Esophagus mucosa (tissue), 1 donor: ENCODE measurements around the gene MKI67. TPM values are rescaled to one million over a fixed set of nuclear protein-coding genes. Genes with fewer than 3 reads are reported as not detected.
A peak's percentile ranks its signal among the peaks of the same experiment; 100 is the strongest.

ENCODE experiments used
- ATAC-seq: fragments of 200-7000 bp; cut with Tn5 transposase; one replicate; pipeline ENCODE4 v1.9.1; 2020
- total RNA-seq: library from RNA; stranded (reverse); gene quantifications from one replicate; pipeline ENCODE4 v1.2.4, GENCODE V29; 2023
- donor health status: DM: yes; HTN: yes; CAD: no.

The MKI67 gene
- total RNA-seq, 1 donor from 2014 or later, result 51.7 TPM

- ATAC-seq, result peak; percentile 42
Measured at GRCh38 chr10:128050936-128051335, 75.3 kb downstream of the MKI67 start.

- ATAC-seq, result no peak
Measured at GRCh38 chr10:128050121-128050516, 76.1 kb downstream of the MKI67 start.

- no peak for ATAC-seq
Measured at GRCh38 chr10:128049226-128050120, 76.8 kb downstream of the MKI67 start.

DNA sequence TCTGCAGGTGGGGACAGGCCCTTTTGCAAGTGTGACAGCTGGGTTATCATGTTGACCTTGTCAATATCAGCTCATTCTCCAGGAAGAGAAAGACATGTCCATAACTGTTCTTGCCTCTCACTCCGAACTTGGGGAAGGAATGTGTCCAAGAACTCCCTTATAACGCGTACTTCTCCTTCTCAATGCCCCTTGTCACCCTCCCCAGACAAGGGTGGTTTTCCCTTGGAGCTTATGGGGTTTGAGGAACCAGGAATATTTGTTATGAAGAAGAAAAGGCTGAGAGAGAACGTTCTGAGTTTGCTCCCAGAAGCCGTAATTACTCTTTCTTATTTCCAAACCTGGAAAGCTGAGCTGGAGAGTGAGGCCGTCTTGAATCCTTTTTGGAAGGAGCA, 77.4 kb downstream of the MKI67 start:
- ATAC-seq, result no peak

- ATAC-seq, result peak; percentile 81
Measured at GRCh38 chr10:128047991-128048818, 78.0 kb downstream of the MKI67 start.

DNA sequence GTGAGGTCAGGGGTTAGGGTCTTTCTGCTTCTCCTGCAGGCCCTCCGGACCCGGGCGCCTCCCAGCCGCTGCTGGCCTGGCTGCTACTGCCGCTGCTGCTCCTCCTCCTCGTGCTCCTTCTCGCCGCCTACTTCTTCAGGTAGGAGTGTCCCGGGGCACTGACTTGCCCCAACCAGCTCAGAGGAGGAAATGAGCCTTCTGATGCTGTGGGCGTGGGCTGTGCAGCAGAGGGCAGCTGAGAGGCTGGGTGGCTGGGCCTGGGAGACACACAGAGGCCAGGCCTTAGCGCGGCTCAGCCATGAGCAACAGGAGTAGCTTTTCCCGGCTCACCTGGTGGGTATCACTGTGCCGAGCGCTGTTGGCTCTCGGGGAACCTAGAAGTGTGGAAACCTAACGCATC, 78.9 kb downstream of the MKI67 start:
- peak; percentile 96 for ATAC-seq

- ATAC-seq, result no peak
Measured at GRCh38 chr10:128046953-128047290, 79.3 kb downstream of the MKI67 start.

Other genes starting within 250 kb of the MKI67 start
- gene CLRN3, start 233.5 kb downstream of the MKI67 start, total RNA-seq, result not detected
- 23.1 TPM for gene PTPRE, start 219.3 kb downstream of the MKI67 start, total RNA-seq